HEK293 (cell line): ENCODE data around the gene GDF9.

Experiments
- ZNF654 ChIP-seq: fragments of 450-650 bp; formaldehyde crosslinking; IDR thresholded peaks from 2 replicates; pipeline ENCODE4 v1.5.1; 2016; ENCODE audit warnings: low read depth, missing biosample characterization, missing genetic modification characterization
- TF ChIP-seq, protein P1 (sequence below): fragments of 450-650 bp; formaldehyde crosslinking; IDR thresholded peaks from 2 replicates; pipeline ENCODE4 v1.5.1; 2016; ENCODE audit warnings: missing biosample characterization, missing genetic modification characterization

DNA sequence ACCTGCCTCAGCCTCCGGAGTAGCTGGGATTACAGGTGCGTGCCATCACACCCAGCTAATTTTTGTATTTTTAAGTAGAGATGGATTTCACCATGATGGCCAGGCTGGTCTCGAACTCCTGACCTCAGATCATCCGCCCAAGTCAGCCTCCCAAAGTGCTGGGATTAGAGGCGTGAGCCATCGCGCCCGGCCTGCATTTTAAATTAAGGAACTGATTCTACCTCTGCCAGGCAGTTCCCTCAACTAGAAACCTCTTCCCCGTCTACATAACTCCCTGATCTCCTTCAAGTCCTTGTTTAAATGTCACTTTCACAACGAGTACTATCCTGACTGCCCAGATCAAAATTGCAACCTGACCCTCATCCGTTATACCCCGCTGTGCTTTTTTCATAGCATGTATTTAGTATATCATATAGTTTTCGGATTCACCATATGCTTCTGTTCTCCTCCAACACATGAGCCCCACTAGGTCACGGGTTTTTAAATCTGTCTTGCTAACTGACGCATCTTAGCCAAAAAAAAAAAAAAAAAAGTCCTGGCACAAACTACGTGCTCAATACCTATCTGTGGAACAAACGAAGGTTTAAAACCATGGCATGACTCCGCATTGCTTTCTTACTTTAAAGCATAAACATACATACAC lies 54.0 kb downstream of the GDF9 start:
- TF ChIP-seq, protein P1, sequence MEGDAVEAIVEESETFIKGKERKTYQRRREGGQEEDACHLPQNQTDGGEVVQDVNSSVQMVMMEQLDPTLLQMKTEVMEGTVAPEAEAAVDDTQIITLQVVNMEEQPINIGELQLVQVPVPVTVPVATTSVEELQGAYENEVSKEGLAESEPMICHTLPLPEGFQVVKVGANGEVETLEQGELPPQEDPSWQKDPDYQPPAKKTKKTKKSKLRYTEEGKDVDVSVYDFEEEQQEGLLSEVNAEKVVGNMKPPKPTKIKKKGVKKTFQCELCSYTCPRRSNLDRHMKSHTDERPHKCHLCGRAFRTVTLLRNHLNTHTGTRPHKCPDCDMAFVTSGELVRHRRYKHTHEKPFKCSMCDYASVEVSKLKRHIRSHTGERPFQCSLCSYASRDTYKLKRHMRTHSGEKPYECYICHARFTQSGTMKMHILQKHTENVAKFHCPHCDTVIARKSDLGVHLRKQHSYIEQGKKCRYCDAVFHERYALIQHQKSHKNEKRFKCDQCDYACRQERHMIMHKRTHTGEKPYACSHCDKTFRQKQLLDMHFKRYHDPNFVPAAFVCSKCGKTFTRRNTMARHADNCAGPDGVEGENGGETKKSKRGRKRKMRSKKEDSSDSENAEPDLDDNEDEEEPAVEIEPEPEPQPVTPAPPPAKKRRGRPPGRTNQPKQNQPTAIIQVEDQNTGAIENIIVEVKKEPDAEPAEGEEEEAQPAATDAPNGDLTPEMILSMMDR (tag by site-specific recombination): no peak
- TF ChIP-seq ZNF654: no peak
